Measurements from ENCODE around the gene UNK. TPM values are rescaled to one million over a fixed set of nuclear protein-coding genes. Genes with fewer than 3 reads are reported as not detected.

The UNK gene
- total and polyA plus RNA-seq, 2 donors (not counting 1 experiment from before 2014, with no cell fraction given) = 35.5 to 70.3 TPM

DNA sequence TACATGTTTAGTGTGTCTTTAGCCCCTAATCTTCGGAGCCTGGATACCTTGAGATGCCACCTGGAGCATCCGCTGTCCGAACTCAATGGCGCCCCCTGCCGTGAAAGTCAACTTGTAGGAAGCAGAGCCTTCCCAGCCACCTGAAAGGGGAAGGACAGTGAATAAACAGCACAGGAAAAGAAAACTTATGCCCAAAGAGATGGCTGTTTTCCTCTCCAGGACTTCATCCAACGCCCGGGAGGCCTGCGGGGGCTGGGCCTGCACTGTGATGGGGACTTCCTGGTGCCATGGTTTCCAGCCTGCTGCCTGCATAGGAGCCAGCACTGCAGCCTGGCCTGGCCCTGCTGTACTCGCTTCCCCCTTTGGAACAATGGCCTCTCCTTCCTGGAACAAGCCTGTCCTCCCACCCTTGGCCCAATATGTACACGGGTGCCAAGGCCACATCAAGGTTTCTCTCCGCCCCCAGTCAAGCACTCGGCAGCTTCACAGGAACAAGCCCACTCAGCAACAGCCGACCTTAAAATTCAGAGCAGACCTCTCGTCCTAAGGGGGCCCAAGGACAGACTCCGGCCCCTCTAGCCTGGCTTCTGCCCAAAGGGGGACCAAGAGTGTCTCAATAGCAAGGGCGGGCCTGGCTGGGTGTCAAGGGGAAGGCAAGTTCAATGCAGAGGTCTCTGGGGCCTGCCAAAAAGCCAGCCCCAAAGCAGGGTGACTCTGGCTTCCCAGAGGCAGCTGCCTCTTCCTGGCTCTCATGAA lies 64.1 kb downstream of the UNK start:
- TF ChIP-seq EZH2 (IDR thresholded peaks at IDR 0.05; ENCODE audit: borderline replicate concordance, insufficient read depth, low read depth, low read length, poor library complexity, severe bottlenecking) = no peak
- TF ChIP-seq, protein P1, sequence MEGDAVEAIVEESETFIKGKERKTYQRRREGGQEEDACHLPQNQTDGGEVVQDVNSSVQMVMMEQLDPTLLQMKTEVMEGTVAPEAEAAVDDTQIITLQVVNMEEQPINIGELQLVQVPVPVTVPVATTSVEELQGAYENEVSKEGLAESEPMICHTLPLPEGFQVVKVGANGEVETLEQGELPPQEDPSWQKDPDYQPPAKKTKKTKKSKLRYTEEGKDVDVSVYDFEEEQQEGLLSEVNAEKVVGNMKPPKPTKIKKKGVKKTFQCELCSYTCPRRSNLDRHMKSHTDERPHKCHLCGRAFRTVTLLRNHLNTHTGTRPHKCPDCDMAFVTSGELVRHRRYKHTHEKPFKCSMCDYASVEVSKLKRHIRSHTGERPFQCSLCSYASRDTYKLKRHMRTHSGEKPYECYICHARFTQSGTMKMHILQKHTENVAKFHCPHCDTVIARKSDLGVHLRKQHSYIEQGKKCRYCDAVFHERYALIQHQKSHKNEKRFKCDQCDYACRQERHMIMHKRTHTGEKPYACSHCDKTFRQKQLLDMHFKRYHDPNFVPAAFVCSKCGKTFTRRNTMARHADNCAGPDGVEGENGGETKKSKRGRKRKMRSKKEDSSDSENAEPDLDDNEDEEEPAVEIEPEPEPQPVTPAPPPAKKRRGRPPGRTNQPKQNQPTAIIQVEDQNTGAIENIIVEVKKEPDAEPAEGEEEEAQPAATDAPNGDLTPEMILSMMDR (IDR thresholded peaks at IDR 0.05) = peak; percentile 77
- POLR2A ChIA-PET = interaction anchor here (1.2 kb wide), 1 partner anchor 72 kb away, joined by 4 read pairs; no protein-coding TSS in a partner anchor
- peaks cover 18% of the 10 kb centered on the region for H4K20me1 ChIP-seq (ENCODE audit: control insufficient read depth, insufficient read depth, low read length, poor library complexity, severe bottlenecking)
- Mint-ChIP-seq H3K4me3 (no peak overlapping the region), H3K9me3 (ENCODE audit: insufficient read depth) (no peaks in the 10 kb centered on the region), H3K4me1 (peaks cover 32% of the 10 kb centered on the region), H3K27me3 (no peaks in the 10 kb centered on the region), H3K27ac (peak overlapping the region; percentile 72)
- no peak overlapping the region for H3K4me3 ChIP-seq (ENCODE audit: control extremely low read depth in 1 of 5, extremely low read depth in 1 of 5, insufficient read depth in 1 of 5, low read depth in 2 of 5, low read length in 4 of 5)
- WGBS (ENCODE audit: insufficient coverage) = 56% methylated on average over 16 of the region's 16 CpGs
- peaks cover 51% of the 10 kb centered on the region for H3K79me2 ChIP-seq (ENCODE audit: control insufficient read depth, insufficient read depth, low read length)
- no peaks in the 10 kb centered on the region for H3K27me3 ChIP-seq (replicated peaks in 1 of 4; ENCODE audit: control extremely low read depth in 1 of 4, control insufficient read depth in 3 of 4, insufficient read depth in 4 of 4, low read length in 3 of 4)
- no peak overlapping the region for H3K9ac ChIP-seq (ENCODE audit: low read length)
- CTCF ChIA-PET = interaction anchor here (0.7 to 7.2 kb wide), 13 partner anchors 9 to 153 kb away, joined by 3 to 50 read pairs (median 5); partner anchors contain the start of genes GALK1 and TRIM47
- ATAC-seq (ENCODE audit: low read depth) (no peak), DNase-seq (peak; percentile 76)
- H3K9me3 ChIP-seq (ENCODE audit: control extremely low read depth in 1 of 3, control insufficient read depth in 2 of 3, insufficient read depth in 1 of 3, low read length in 2 of 3) = no peaks in the 10 kb centered on the region
- intact Hi-C loops (cut with micrococcal nuclease) = loop anchor here (10.0 kb wide), 1 partner anchor 156 kb away; the partner anchor contains the start of gene CDK3
- peaks cover 11 to 37% of the 10 kb centered on the region in 2 donors for H3K4me1 ChIP-seq (ENCODE audit: control insufficient read depth in 2 of 2, insufficient read depth in 2 of 2, low read length in 2 of 2)
- no peak overlapping the region for H3K4me2 ChIP-seq (replicated peaks; ENCODE audit: low read depth, low read length, poor library complexity, severe bottlenecking)
- H3K27ac ChIP-seq (ENCODE audit: low read length in 2 of 2) = no peak overlapping the region
- no peak overlapping the region for H2AFZ ChIP-seq (ENCODE audit: insufficient read depth, low read depth, low read length, poor library complexity, severe bottlenecking)
- peaks cover 7 to 62% of the 10 kb centered on the region in 2 experiments for H3K36me3 ChIP-seq (replicated peaks in 1 of 2; ENCODE audit: control extremely low read depth in 1 of 2, control insufficient read depth in 1 of 2, extremely low read depth in 1 of 2, insufficient read depth in 2 of 2, low read length in 1 of 2)

DNA sequence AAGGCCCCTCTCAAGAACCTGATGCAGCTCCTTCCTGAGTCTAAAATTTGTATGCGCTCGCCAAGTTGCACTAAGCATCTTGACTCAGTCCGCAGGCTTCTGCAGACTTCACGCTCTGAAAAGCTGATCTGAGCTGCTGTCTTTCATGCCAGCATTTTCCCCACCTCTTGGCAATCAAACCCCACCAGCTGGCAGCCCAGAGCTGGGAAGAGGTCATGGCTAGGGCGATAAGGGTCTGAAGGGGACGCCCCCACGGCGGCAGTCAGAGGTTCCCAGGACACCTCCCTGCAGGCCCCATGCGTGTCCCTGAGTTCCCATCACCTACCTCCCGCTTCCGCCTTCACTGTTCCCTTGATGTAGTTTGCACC lies 64.7 kb downstream of the UNK start:
- WGBS (ENCODE audit: insufficient coverage) = over 99% methylated on average over 11 of the region's 11 CpGs
- no peak for DNase-seq
- intact Hi-C loops (cut with micrococcal nuclease) = loop anchor here (10.0 kb wide), 1 partner anchor 156 kb away; the partner anchor contains the start of gene CDK3
- Histone ChIP-seq H3K4me1 (ENCODE audit: control insufficient read depth in 2 of 2, insufficient read depth in 2 of 2, low read length in 2 of 2) (peaks cover 15 to 37% of the 10 kb centered on the region in 2 donors), H3K9ac (ENCODE audit: low read length) (no peak overlapping the region), H3K4me2 (replicated peaks; ENCODE audit: low read depth, low read length, poor library complexity, severe bottlenecking) (no peak overlapping the region), H3K4me3 (ENCODE audit: control extremely low read depth in 1 of 5, extremely low read depth in 1 of 5, insufficient read depth in 1 of 5, low read depth in 2 of 5, low read length in 4 of 5) (no peak overlapping the region), H3K36me3 (replicated peaks in 1 of 2; ENCODE audit: control extremely low read depth in 1 of 2, control insufficient read depth in 1 of 2, extremely low read depth in 1 of 2, insufficient read depth in 2 of 2, low read length in 1 of 2) (peaks cover 7 to 62% of the 10 kb centered on the region in 2 experiments), H2AFZ (ENCODE audit: insufficient read depth, low read depth, low read length, poor library complexity, severe bottlenecking) (no peak overlapping the region), H3K79me2 (ENCODE audit: control insufficient read depth, insufficient read depth, low read length) (peaks cover 51% of the 10 kb centered on the region), H3K9me3 (ENCODE audit: control extremely low read depth in 1 of 3, control insufficient read depth in 2 of 3, insufficient read depth in 1 of 3, low read length in 2 of 3) (no peaks in the 10 kb centered on the region), H3K27ac (ENCODE audit: low read length in 2 of 2) (no peak overlapping the region), H4K20me1 (ENCODE audit: control insufficient read depth, insufficient read depth, low read length, poor library complexity, severe bottlenecking) (peaks cover 18% of the 10 kb centered on the region), H3K27me3 (replicated peaks in 1 of 4; ENCODE audit: control extremely low read depth in 1 of 4, control insufficient read depth in 3 of 4, insufficient read depth in 4 of 4, low read length in 3 of 4) (no peaks in the 10 kb centered on the region)
- TF ChIP-seq EZH2 (IDR thresholded peaks at IDR 0.05; ENCODE audit: borderline replicate concordance, insufficient read depth, low read depth, low read length, poor library complexity, severe bottlenecking) = no peak
- TF ChIP-seq, protein P1 (IDR thresholded peaks at IDR 0.05) = no peak
- H3K27me3 Mint-ChIP-seq = no peaks in the 10 kb centered on the region
- H3K4me1 Mint-ChIP-seq = peaks cover 32% of the 10 kb centered on the region
- ChIA-PET CTCF (interaction anchor here (0.5 to 7.2 kb wide), 8 partner anchors 11 to 175 kb away, joined by 3 to 50 read pairs (median 4); partner anchors contain the start of genes GALK1 and TRIM47), POLR2A (interaction anchor here (1.2 kb wide), 1 partner anchor 72 kb away, joined by 4 read pairs; no protein-coding TSS in a partner anchor)
- H3K4me3 Mint-ChIP-seq = no peak overlapping the region
- H3K27ac Mint-ChIP-seq = no peak overlapping the region
- ATAC-seq (ENCODE audit: low read depth) = no peak
- H3K9me3 Mint-ChIP-seq (ENCODE audit: insufficient read depth) = no peaks in the 10 kb centered on the region

Measured in B cell (primary cell).